HepG2 (cell line): Measurements from ENCODE around the gene LTBR. TPM values are rescaled to one million over a fixed set of nuclear protein-coding genes. Genes with fewer than 3 reads are reported as not detected.

Source experiments
- ARID5B ChIP-seq: IDR thresholded peaks from 2 replicates; pipeline ENCODE4 v1.4.0; 2020; ENCODE audit warnings: mild to moderate bottlenecking, missing genetic modification reagents
- CEBPZ ChIP-seq: IDR thresholded peaks from 2 replicates; pipeline ENCODE4 v1.6.1; 2012; ENCODE audit warnings: low read length, improper control_type of control experiment
- HNRNPLL ChIP-seq: fragments of 200-400 bp; formaldehyde crosslinking; IDR thresholded peaks from 2 replicates; pipeline ENCODE4 v1.6.1; 2017; ENCODE audit warnings: mild to moderate bottlenecking, low read depth, low read length; ENCODE audit not compliant: poor library complexity, severe bottlenecking
- NFE2 ChIP-seq: sonication (generic); formaldehyde crosslinking; IDR thresholded peaks from 2 replicates; pipeline ENCODE4 v1.4.0; 2020; ENCODE audit warnings: missing genetic modification reagents
- PPARG ChIP-seq: conservative IDR thresholded peaks from 2 replicates; pipeline ENCODE4 v1.6.1; 2016; ENCODE audit warnings: missing biosample characterization, missing genetic modification reagents
- REXO4 ChIP-seq: sonication (generic); formaldehyde crosslinking; IDR thresholded peaks from 2 replicates; pipeline ENCODE4 v1.8.0; 2022; ENCODE audit warnings: missing genetic modification reagents, mild to moderate bottlenecking, borderline replicate concordance
- SNAPC4 ChIP-seq: sonication (generic); formaldehyde crosslinking; IDR thresholded peaks from 2 replicates; pipeline ENCODE4 v1.4.0; 2020; ENCODE audit warnings: mild to moderate bottlenecking, missing genetic modification reagents
- U2AF1 ChIP-seq: fragments of 200-400 bp; formaldehyde crosslinking; optimal IDR thresholded peaks from 2 replicates; pipeline ENCODE3; 2017; ENCODE audit warnings: mild to moderate bottlenecking, low read depth, low read length
- YEATS4 ChIP-seq: sonication (generic); formaldehyde crosslinking; IDR thresholded peaks from 2 replicates; pipeline ENCODE4 v1.4.0; 2020; ENCODE audit warnings: missing genetic modification reagents, borderline replicate concordance
- ZFAT ChIP-seq: sonication (generic); formaldehyde crosslinking; conservative IDR thresholded peaks from 2 replicates; pipeline ENCODE4 v1.8.1; 2023; ENCODE audit warnings: missing genetic modification reagents, inconsistent platforms
- ZNF136 ChIP-seq: sonication (generic); formaldehyde crosslinking; IDR thresholded peaks from 2 replicates; pipeline ENCODE4 v1.8.1; 2022; ENCODE audit warnings: low read depth, mild to moderate bottlenecking, moderate library complexity, missing genetic modification reagents
- ZNF234 ChIP-seq: sonication (generic); formaldehyde crosslinking; conservative IDR thresholded peaks from 2 replicates; pipeline ENCODE4 v1.5.1; 2020; ENCODE audit warnings: mild to moderate bottlenecking, missing genetic modification reagents
- ZNF513 ChIP-seq: sonication (generic); formaldehyde crosslinking; conservative IDR thresholded peaks from 2 replicates; pipeline ENCODE4 v1.5.0; 2020; ENCODE audit warnings: missing genetic modification reagents
- ZNF709 ChIP-seq: sonication (generic); formaldehyde crosslinking; IDR thresholded peaks from 2 replicates; pipeline ENCODE4 v1.5.0; 2020; ENCODE audit warnings: mild to moderate bottlenecking, missing genetic modification reagents
- polyA plus RNA-seq, 8 experiments: library from polyadenylated mRNA; depleted of rRNA in 3 of 8; stranded (reverse) in 7 of 8; unstranded in 1 of 8; fragments of >200 nt; fragmentation: Illumina TruSeq in 4 of 8; extraction: Trizol in 4 of 8; gene quantifications; 2 replicates each; pipeline versions ENCODE4 v1.2.1 to v1.2.3, GENCODE V29; 2011 to 2016; ENCODE audit warnings: low read depth in 4 of 8, missing spikeins in 1 of 8, mixed read lengths in 1 of 8; ENCODE audit not compliant: insufficient read depth in 1 of 8
- total RNA-seq, 5 experiments: library from RNA; depleted of rRNA; stranded (reverse); fragments of >200 nt; fragmentation: Illumina TruSeq; extraction: Trizol; gene quantifications; 2 replicates each; pipeline ENCODE4 v1.2.3, GENCODE V29; 2016; ENCODE audit warnings: low read depth in 1 of 5

The LTBR gene
- total and polyA plus RNA-seq, 2 of the 13 experiments (the other 11 are each of a cell fraction or from before 2014, with no cell fraction given) = 31.4 to 34.8 TPM

GRCh38 chr12:6336889-6337853 is 46.8 kb upstream of the LTBR start (continued):
- no peak for TF ChIP-seq ARID5B (CRISPR knock-in tag)
- TF ChIP-seq ZFAT = no peak
- 0 out of 2 replicates have a peak, but pooled peaks have one; percentile 58 for TF ChIP-seq ZNF136 (CRISPR knock-in tag)
- no peak for TF ChIP-seq U2AF1
- no peak for TF ChIP-seq ZNF234 (CRISPR knock-in tag)
- TF ChIP-seq REXO4 = no peak
- no peak for TF ChIP-seq CEBPZ
- no peak for TF ChIP-seq NFE2 (CRISPR knock-in tag)
- TF ChIP-seq PPARG (CRISPR knock-in tag) = no peak
- TF ChIP-seq SNAPC4 (CRISPR knock-in tag) = no peak
- TF ChIP-seq HNRNPLL = no peak
- TF ChIP-seq ZNF709 (CRISPR knock-in tag) = no peak
- TF ChIP-seq ZNF513 (CRISPR knock-in tag) = no peak
- no peak for TF ChIP-seq YEATS4 (CRISPR knock-in tag)
